ELR (cell line): ENCODE results near the gene TECTA.
"Not testable (repeated sequence)": the region's sequence is repeated elsewhere in the genome, so short reads cannot be mapped to it uniquely, and the experiment has no call there.

Source experiments
- DNase-seq: peaks from one replicate; pipeline ENCODE4 v3.0.0-alpha.2; 2015; ENCODE audit warnings: low read depth

Gene TECTA

GRCh38 chr11:121229495-121230215 is 128.6 kb downstream of the TECTA start:
- DNase-seq = no peak

GRCh38 chr11:121231576-121232278 is 130.7 kb downstream of the TECTA start:
- DNase-seq = no peak

- DNase-seq = no peak
Measured at GRCh38 chr11:121235057-121235456, 134.0 kb downstream of the TECTA start.

- peak; percentile 8 for DNase-seq
Measured at GRCh38 chr11:121236115-121237001, 135.3 kb downstream of the TECTA start.

- DNase-seq = not testable (repeated sequence)
Measured at GRCh38 chr11:121237247-121237646, 136.2 kb downstream of the TECTA start.

GRCh38 chr11:121237686-121238658 is 136.9 kb downstream of the TECTA start:
- no peak for DNase-seq

GRCh38 chr11:121238956-121239355 is 137.9 kb downstream of the TECTA start:
- no peak for DNase-seq

- DNase-seq = not testable (repeated sequence)
Measured at GRCh38 chr11:121240001-121240400, 139.0 kb downstream of the TECTA start.

GRCh38 chr11:121240650-121241303 is 139.7 kb downstream of the TECTA start:
- DNase-seq = no peak
